HepG2 (cell line): ENCODE measurements around the gene PDRG1. TPM values are rescaled to one million over a fixed set of nuclear protein-coding genes. Genes with fewer than 3 reads are reported as not detected.
A peak's percentile ranks its signal among the peaks of the same experiment; 100 is the strongest.

Experiments used
- ATAC-seq: fragments of 200-7000 bp; cut with Tn5 transposase; 3 replicates; pipeline ENCODE4 v1.9.1; 2020; ENCODE audit warnings: mild to moderate bottlenecking, moderate library complexity
- BruUV-seq: library from RNA; stranded (reverse); fragments of 400-500 nt; replicated peaks from 2 replicates; lab custom pipeline; 2021; lab: Mats Ljungman, UMichigan
- CTCF ChIA-PET: fragments of 300-600 bp; formaldehyde crosslinking; extraction: SDS; loops from one replicate; lab custom pipeline; 2021; ENCODE audit warnings: low total read pairs, inconsistent platforms, low intra/inter-chr PET ratio; lab: Yijun Ruan, JAX
- POLR2A ChIA-PET: fragments of 350-600 bp; sonication (Branson Sonifier 250); formaldehyde crosslinking; loops from one replicate; lab custom pipeline; 2020; ENCODE audit warnings: antibody characterized with exemption, inconsistent platforms; lab: Yijun Ruan, JAX
- DNase-seq: peaks from one replicate; pipeline ENCODE4 v3.0.0-alpha.2; 2015; ENCODE audit warnings: low spot score
- FAIRE-seq: peaks from 3 replicates; lab custom pipeline; 2011; peaks lifted over from hg19 to GRCh38; lab: Jason Lieb, UNC
- H2AFZ ChIP-seq: one replicate; pipeline ENCODE4 v1.6.1; 2011; ENCODE audit warnings: low read length, inconsistent platforms
- H3K27ac ChIP-seq: fragments of 300-600 bp; 3 replicates; pipeline ENCODE4 v1.8.0; 2011; ENCODE audit warnings: mixed run types, mild to moderate bottlenecking, mixed read lengths, low read length, inconsistent platforms; ENCODE audit not compliant: insufficient read depth; ENCODE audit errors: extremely low read length
- H3K27me3 ChIP-seq, 2 experiments: fragments of 200-600 bp in 1 of 2; 2 replicates in 1 of 2; 3 replicates in 1 of 2; pipeline versions ENCODE4 v1.6.0 to v1.8.0; 2011; ENCODE audit warnings: low read length in 2 of 2, mild to moderate bottlenecking in 2 of 2, moderate library complexity in 2 of 2, inconsistent platforms in 1 of 2; ENCODE audit not compliant: insufficient read depth in 2 of 2, control insufficient read depth in 1 of 2
- H3K36me3 ChIP-seq, 2 experiments: fragments of 200-600 bp in 1 of 2; replicated peaks in 1 of 2; 2 replicates in 1 of 2; 3 replicates in 1 of 2; pipeline versions ENCODE4 v1.5.1 to v1.8.0; 2011; ENCODE audit warnings: low read length in 2 of 2, inconsistent platforms in 1 of 2; ENCODE audit not compliant: insufficient read depth in 2 of 2, control insufficient read depth in 1 of 2
- H3K4me1 ChIP-seq: 2 replicates; pipeline ENCODE4 v1.5.1; 2012; ENCODE audit warnings: low read length, inconsistent platforms; ENCODE audit not compliant: insufficient read depth
- H3K4me2 ChIP-seq: 2 replicates; pipeline ENCODE4 v1.6.0; 2011; ENCODE audit warnings: low read depth, low read length, inconsistent platforms
- H3K4me3 ChIP-seq, 3 experiments: fragments of 200-600 bp in 1 of 3; sonication (generic), shearing (Covaris generic) in 1 of 3; replicated peaks in 1 of 3; 2 replicates each; pipeline ENCODE4 v1.5.1; 2011 to 2016; ENCODE audit warnings: low read length in 3 of 3, inconsistent platforms in 2 of 3, low read depth in 2 of 3, mild to moderate bottlenecking in 2 of 3, control low read depth in 1 of 3, mixed read lengths in 1 of 3; ENCODE audit not compliant: insufficient read depth in 1 of 3
- H3K79me2 ChIP-seq: one replicate; pipeline ENCODE4 v1.6.1; 2011; ENCODE audit warnings: low read length, inconsistent platforms; ENCODE audit not compliant: insufficient read depth
- H3K9ac ChIP-seq: 2 replicates; pipeline ENCODE4 v1.6.0; 2011; ENCODE audit warnings: mild to moderate bottlenecking, low read depth, low read length, inconsistent platforms; ENCODE audit not compliant: insufficient read depth
- H3K9me3 ChIP-seq: 2 replicates; pipeline ENCODE4 v1.5.1; 2012; ENCODE audit warnings: mild to moderate bottlenecking, low read length
- H4K20me1 ChIP-seq: 2 replicates; pipeline ENCODE4 v1.6.0; 2011; ENCODE audit warnings: inconsistent platforms, mild to moderate bottlenecking, low read length, moderate library complexity; ENCODE audit not compliant: insufficient read depth
- ARID2 ChIP-seq: sonication (generic); formaldehyde crosslinking; IDR thresholded peaks from 2 replicates; pipeline ENCODE4 v1.8.1; 2022; ENCODE audit warnings: mild to moderate bottlenecking, missing genetic modification reagents, borderline replicate concordance
- DZIP1 ChIP-seq: sonication (generic); formaldehyde crosslinking; IDR thresholded peaks from 2 replicates; pipeline ENCODE4 v1.5.0; 2020; ENCODE audit warnings: mild to moderate bottlenecking, missing genetic modification reagents
- HNRNPK ChIP-seq: fragments of 200-400 bp; formaldehyde crosslinking; IDR thresholded peaks from 2 replicates; pipeline ENCODE4 v1.6.1; 2018; ENCODE audit warnings: low read length, low read depth, moderate library complexity, mild to moderate bottlenecking; ENCODE audit not compliant: poor library complexity, severe bottlenecking
- MIER2 ChIP-seq: IDR thresholded peaks from 2 replicates; pipeline ENCODE4 v1.6.1; 2016; ENCODE audit warnings: missing biosample characterization, missing genetic modification reagents
- PCBP1 ChIP-seq: fragments of 200-400 bp; formaldehyde crosslinking; IDR thresholded peaks from 2 replicates; pipeline ENCODE4 v1.6.1; 2017; ENCODE audit warnings: mild to moderate bottlenecking, low read depth, low read length, borderline replicate concordance
- PCBP2 ChIP-seq: fragments of 200-400 bp; formaldehyde crosslinking; optimal IDR thresholded peaks from 2 replicates; pipeline ENCODE3; 2018; ENCODE audit warnings: low read length, low read depth; ENCODE audit not compliant: poor library complexity, severe bottlenecking
- PLRG1 ChIP-seq: fragments of 450-650 bp; conservative IDR thresholded peaks from 2 replicates; pipeline ENCODE4 v1.6.1; 2016
- TRIM22 ChIP-seq: fragments of 450-650 bp; IDR thresholded peaks from 2 replicates; pipeline ENCODE4 v1.6.1; 2017
- ZFP36L1 ChIP-seq: sonication (generic); formaldehyde crosslinking; IDR thresholded peaks from 2 replicates; pipeline ENCODE4 v1.8.0; 2022; ENCODE audit warnings: mild to moderate bottlenecking, missing genetic modification reagents, moderate library complexity
- ZNF446 ChIP-seq: sonication (generic); formaldehyde crosslinking; IDR thresholded peaks from 2 replicates; pipeline ENCODE4 v1.5.0; 2020; ENCODE audit warnings: mild to moderate bottlenecking, missing genetic modification reagents
- WGBS: methylation state at CpG from one replicate; pipeline ENCODE4 v1.1.6; 2017; ENCODE audit warnings: low lambda C conversion rate; 5-methylcytosine and 5-hydroxymethylcytosine counted together
- in situ Hi-C: cut with HindIII; loops from 2 replicates; pipeline ENCODE4 v1.10.0; 2017; ENCODE audit warnings: low pct_unique_long_range_greater_than_20kb; ENCODE audit not compliant: extremely low pct_ligation_motif_present
- intact Hi-C: fragments of 100-400 bp; cut with micrococcal nuclease; formaldehyde crosslinking; loops from one replicate; pipeline ENCODE4 v1.10.0; 2022; ENCODE audit not compliant: unreplicated experiment
- polyA plus RNA-seq, 8 experiments: library from polyadenylated mRNA; depleted of rRNA in 3 of 8; stranded (reverse) in 7 of 8; unstranded in 1 of 8; fragments of >200 nt; fragmentation: Illumina TruSeq in 4 of 8; extraction: Trizol in 4 of 8; gene quantifications; 2 replicates each; pipeline versions ENCODE4 v1.2.1 to v1.2.3, GENCODE V29; 2011 to 2016; ENCODE audit warnings: low read depth in 4 of 8, missing spikeins in 1 of 8, mixed read lengths in 1 of 8; ENCODE audit not compliant: insufficient read depth in 1 of 8
- total RNA-seq, 5 experiments: library from RNA; depleted of rRNA; stranded (reverse); fragments of >200 nt; fragmentation: Illumina TruSeq; extraction: Trizol; gene quantifications; 2 replicates each; pipeline ENCODE4 v1.2.3, GENCODE V29; 2016; ENCODE audit warnings: low read depth in 1 of 5

Gene PDRG1
- total and polyA plus RNA-seq, 2 of the 13 experiments (the other 11 are each of a cell fraction or from before 2014, with no cell fraction given) = 16.6 to 18.0 TPM

GRCh38 chr20:31939661-31940060, 12.2 kb downstream of the PDRG1 start:
- Histone ChIP-seq H3K36me3 (peaks cover 4 to 18% of the 10 kb centered on the region in 2 experiments; a peak in 4 of 5 replicates), H3K27ac (no peak overlapping the region), H3K79me2 (no peaks in the 10 kb centered on the region), H3K9me3 (no peaks in the 10 kb centered on the region), H3K4me3 (no peak overlapping the region), H4K20me1 (no peaks in the 10 kb centered on the region), H3K9ac (no peak overlapping the region), H3K27me3 (no peaks in the 10 kb centered on the region; a peak in 1 of 5 replicates), H3K4me1 (no peaks in the 10 kb centered on the region), H3K4me2 (no peak overlapping the region), H2AFZ (no peak overlapping the region)
- ChIA-PET POLR2A (no interaction called here), CTCF (no interaction called here)
- in situ Hi-C loops (no loop called here), intact Hi-C loops (no loop called here)
- FAIRE-seq (no peak), ATAC-seq (no peak), DNase-seq (no peak)
- BruUV-seq = no TSS peak
- 88% methylated on average over 2 of the region's 2 CpGs for WGBS
- no peak for TF ChIP-seq MIER2 (CRISPR knock-in tag)
- TF ChIP-seq ARID2 (CRISPR knock-in tag) = no peak
- TF ChIP-seq DZIP1 (CRISPR knock-in tag) = no peak
- no peak for TF ChIP-seq PLRG1

- ATAC-seq (no peak), DNase-seq (no peak), FAIRE-seq (no peak)
- in situ Hi-C loops (no loop called here), intact Hi-C loops (no loop called here)
- no peaks in the 10 kb centered on the region for H3K4me1 ChIP-seq
- BruUV-seq = no TSS peak
- ChIA-PET POLR2A (interaction anchor here (1.7 kb wide), 1 partner anchor 14 kb away, joined by 6 read pairs; the partner anchor contains the start of gene PDRG1), CTCF (no interaction called here)
- H3K27ac ChIP-seq = no peak overlapping the region
- H4K20me1 ChIP-seq = no peaks in the 10 kb centered on the region
- no peak overlapping the region for H3K4me2 ChIP-seq
- TF ChIP-seq TRIM22 (no peak), ZNF446 (CRISPR knock-in tag) (no peak), ZFP36L1 (no peak), PCBP1 (peak; percentile 88; the same call in 1 of the 2 replicates), HNRNPK (peak; percentile 99), PCBP2 (peak; percentile 86)
- no peaks in the 10 kb centered on the region for H3K9me3 ChIP-seq
- peaks cover under 1 to 1% of the 10 kb centered on the region in 2 experiments; a peak in 1 of 5 replicates for H3K36me3 ChIP-seq
- H3K27me3 ChIP-seq = peaks cover 0 to 15% of the 10 kb centered on the region in 2 experiments; a peak in 2 of 5 replicates
- H2AFZ ChIP-seq = no peak overlapping the region
- 0% methylated on average over 1 of the region's 1 CpG for whole genome bisulfite sequencing
- H3K4me3 ChIP-seq = no peak overlapping the region
- H3K79me2 ChIP-seq = no peaks in the 10 kb centered on the region
- no peak overlapping the region for H3K9ac ChIP-seq
Observed at GRCh38 chr20:31937820-31938219, 14.0 kb downstream of the PDRG1 start.
